RCC 7860 (cell line): ENCODE measurements around the gene BCORL1.

ENCODE experiments used
- DNase-seq: peaks from one replicate; pipeline ENCODE4 v3.0.0-alpha.2; 2015; ENCODE audit warnings: low spot score
- FAIRE-seq: peaks from 2 replicates; lab custom pipeline; 2012; peaks lifted over from hg19 to GRCh38; lab: Jason Lieb, UNC

BCORL1 gene

DNA sequence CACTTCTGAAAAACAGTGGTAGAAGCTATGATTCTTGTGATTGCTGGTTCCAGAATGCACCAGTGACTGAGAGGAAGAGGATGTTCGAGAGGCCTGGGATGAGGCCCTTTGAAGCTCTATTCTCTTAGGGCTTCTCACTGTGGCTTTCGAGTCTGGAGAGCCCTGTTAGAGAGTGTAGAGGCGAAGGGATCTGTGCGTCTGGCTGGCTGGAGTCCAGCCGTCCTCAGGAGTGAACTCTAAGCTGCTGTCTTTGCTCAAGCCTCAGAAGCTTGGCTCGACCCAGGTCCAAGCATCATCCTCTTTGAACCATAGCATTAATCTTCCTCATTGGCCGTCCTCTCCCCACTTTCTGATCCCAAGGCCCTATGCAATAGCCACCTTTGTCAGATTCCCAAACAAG, 76.2 kb downstream of the BCORL1 start:
- FAIRE-seq: no peak
- no peak for DNase-seq

DNA sequence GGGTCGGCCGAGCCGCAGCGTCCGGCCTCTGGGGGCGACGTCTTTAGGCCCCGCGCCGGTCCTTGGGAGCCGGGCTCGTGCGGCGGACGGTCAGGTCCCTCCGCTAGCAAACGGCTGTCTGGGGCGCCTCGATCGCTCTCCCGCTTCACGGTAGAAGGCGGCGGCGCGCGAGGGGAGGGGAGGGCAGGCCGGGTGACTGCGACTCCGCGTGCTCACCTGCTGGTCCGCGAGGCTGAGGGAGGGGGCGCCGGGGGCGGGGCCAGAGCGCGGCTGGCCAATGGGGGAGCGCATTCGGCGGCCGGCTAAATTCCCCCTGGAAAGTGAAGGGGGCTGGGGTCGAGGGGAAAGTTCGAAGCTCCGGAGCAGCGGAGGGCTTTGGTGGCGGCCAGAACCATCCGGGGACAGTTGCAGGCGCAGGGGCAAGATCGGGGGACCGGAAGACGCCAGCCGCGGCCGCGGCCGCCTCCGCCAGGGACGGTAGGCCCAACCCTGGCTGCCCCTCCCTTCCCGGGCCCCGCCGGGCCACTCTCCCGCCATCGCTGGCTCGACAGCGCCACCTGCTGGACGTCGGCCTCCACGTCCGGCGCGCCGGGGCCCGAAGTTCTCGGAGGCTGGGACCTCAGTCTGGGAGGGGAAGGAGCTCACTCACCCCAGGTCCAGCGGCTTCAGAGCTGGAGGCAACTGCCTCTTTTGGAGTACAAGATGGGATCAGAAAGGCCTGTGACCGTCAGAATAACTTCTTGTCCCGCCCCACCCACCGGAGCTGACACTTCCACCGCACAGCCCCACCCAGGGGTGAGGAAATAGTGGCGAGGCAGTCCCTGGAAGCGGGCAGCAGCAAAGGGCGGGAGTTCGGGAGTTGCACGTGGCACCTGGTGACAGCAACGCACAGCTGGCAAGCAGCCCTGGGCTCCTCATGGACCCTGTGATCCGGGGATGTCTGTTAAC, 78.0 kb downstream of the BCORL1 start:
- DNase-seq (peak; percentile 33), FAIRE-seq (no peak)

DNA sequence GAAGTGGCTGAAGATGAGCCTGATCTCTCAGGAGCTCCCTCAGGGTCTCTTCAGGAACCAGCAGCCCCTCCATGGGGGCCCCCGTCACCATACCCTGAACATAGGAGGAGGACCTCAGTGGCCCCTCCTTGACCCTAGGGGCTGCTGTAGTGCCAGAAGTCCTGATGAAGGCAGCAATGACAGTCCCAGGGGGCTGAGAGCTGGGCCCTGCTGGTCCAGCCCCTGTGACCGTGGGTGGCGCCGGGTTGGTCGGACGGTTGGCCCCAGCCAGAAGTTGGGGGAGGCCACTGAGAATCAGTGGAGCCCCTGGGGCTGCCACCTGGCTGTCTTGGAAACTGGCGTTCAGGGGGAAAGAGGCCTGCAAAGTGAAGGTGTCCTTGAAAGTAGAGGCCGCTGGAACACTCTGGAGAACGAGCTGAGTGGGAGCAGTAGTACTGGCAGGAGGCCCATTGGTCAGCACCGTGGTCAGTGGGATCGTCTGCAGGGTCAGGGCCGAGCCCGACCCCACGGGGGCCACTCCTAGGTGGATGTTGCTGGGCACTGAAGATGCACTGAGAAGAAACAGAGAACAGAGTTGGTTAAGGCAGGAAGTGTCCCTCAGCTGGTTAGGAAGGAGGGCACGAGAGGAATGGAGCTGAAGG, 84.7 kb downstream of the BCORL1 start:
- no peak for FAIRE-seq
- DNase-seq: no peak

DNA sequence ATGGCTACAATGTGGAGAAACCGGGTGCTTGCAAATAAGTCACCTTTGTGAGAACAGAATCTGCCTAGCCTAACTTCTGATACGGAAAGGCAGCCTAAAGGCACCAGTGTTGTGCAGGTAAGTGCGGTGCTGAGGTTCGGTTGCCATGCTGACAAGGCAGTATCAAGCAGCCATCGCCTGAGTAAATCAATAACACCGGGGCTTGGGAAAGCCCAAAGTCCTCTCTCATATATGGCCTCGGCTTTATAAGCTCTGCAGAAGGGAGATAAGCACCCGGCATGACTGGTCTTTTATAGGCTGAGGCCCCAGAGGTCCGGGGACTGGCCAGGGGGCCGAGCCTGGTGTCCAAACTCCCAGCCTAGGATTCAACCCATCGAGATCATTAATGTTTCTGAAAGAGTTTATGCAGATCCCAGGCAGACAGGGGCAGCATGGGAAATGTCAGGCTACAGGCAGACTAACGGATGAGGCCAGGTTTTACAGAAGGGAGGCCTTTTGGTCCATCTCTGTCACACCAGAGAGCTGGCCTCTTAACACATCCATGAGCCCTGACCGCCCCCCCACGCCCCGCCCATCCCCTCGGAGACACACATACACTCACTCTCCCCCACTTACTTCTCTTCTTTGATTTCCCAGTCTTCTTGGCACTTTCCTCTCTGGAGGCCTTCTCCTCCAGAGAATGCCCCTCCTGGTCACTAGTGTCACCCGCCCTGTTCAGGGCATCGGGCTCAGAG, 89.3 kb downstream of the BCORL1 start:
- no peak for FAIRE-seq
- DNase-seq: no peak

DNA sequence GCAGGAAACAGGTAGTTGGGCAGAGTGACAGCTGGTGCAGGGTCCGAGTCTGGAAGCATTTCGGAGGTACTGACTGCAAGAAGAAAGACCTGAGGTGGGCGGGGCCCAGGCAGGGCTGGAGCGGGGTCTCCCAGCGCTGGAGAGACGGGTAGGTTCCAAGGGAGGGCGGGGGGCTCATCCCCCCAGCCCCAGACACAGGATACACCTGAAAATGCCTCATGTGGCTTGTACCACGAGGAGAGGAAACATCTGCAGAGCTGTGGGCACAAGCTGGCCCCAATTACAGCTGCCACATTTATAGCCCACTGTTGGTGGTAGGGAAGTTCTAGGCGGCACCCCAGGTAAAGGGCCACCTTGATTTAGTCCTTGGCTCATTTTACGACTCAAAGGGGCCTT, 89.9 kb downstream of the BCORL1 start:
- FAIRE-seq: no peak
- no peak for DNase-seq

DNA sequence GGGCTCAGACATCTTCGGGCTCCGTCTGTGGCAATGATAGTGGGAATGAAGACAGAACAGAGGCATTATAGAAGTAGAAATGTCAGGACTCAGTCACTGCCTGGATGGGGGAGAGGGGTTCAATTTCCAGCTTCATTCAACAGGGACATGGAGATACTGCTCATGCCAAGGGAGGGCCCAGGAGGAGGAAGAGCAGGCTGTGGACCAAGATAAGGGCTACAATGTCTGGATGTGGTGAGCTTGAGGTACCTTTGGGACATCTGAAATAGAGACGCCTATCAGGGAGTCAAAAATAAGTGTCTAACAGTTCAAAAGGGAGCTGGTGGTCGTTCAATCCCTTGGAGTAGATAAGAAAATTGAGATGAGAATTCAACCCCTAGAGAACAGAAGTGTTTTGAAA, 93.3 kb downstream of the BCORL1 start:
- DNase-seq (no peak), FAIRE-seq (no peak)

DNA sequence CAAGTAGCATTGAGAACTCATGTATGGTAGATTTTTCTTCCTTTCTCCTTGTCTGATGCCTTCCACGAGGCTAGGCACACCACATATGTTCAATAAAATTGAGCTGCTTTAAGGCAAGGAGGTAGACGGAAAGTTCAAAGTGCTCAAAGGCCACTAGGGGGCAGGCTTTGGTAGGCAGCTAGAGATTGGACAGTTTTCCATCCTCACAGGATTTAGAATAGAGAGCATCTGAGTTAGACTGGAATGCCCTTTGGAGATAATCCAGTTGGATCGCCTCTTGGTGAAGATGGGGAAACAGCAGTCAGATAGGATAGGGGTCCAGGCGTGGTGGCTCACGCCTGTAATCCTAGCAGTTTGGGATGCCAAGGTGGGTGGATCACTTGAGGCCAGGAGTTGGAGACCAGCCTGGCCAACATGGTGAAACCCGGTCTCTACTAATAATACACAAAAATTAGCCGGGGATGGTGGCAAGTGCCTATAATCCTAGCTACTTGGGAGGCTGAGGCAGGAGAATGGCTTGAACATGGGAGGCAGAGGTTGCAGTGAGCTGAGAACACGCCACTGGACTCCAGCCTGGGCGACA, 97.5 kb downstream of the BCORL1 start:
- DNase-seq (peak; percentile 45), FAIRE-seq (no peak)

DNA sequence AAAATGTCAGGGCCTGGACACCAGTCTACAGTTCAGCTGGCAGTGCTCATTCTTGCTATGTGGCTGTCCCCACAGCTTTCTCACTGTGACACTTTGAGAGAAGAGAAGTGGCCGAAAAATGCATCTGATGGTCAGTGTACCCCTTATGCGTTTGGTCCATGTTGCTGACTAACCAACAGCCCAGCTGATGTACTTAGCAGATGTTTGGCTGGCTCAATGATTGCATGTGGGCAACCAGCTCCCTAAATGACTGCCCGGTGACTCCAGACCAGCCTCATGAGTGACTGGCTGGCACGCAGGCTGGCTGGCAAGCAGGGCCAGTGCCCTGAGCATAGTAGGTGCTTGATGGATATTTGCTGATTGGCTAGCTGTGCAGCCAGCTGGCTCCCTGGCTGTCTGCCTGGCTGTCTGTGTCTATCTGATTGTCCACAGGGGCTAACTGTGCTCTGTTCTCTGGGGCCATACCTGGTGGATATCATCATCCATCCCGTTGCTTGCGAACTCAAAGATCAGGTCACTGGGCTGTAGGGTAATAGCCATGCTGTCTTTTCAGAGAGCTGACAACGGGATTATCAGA, 98.4 kb downstream of the BCORL1 start:
- FAIRE-seq (no peak), DNase-seq (no peak)

DNA sequence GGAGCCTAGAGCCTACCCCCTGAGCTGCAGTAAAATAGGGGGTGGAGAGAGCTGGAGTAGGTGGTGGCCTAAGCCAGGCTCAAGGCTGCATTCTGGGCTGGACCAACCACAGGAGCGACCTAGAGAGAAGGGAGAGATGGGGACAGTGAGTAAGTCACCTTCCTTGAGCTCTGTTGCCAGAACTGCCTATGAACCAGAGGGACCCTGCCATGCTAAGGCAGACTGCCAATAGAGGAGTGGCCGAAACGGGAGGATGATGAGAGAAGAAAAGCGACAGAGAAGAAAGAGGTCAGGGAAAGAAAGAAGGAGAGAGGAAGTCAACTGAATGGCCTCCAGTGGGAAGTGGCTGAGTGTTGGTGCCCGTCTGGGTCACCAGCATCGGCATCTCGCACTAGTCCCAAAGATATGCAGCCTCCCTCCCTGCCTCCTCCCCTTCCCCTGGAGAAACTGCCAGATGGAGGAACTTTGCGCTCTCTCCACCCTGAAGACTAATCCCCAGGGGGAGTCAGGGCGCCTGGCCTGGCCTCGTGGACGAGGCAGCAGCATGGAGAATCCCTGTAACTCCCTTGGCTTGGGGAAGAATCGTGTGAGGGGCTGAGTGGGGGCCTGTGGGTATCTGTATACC, 99.1 kb downstream of the BCORL1 start:
- DNase-seq: no peak
- no peak for FAIRE-seq

DNA sequence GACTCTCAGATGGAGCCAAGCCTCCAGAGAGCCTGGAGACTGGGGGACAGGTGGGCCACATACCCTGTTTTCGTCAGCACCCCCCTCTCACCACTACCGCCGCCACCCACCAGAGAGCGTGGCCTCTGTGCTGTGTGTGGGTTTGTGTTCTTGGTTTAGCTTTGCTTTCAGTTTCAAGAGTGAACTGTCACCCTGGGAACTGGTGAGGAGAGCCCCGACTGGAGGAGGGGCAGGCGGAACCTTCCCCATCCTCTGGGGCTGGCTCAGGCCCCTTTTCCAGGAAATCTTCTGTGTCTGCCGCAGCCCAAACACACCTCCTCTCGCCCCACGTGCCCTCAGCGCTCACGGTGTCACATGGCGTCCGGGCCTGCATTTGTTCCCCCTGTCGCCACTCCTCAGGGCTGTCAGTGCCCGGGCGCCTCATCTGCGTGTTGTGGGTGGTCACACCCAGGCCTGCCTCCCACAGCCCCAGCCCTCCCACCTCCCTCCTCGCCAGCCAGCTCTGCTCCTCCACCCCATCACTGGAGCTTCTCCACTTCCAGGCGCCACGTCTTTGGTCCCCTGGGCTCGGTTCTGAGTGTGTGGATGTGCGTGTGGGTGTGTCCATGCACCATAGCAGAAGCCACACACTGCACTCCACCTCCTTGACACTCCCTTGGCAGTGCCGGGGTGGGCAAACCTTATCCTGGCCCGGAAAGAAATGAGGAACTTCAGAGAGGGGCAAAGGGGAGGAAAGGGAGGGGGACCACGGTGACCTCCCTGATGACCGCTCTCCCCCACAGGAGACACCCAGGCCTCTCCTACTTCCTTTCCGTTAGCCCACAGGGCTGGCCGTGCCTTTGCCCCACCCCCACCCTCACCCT, 100.0 kb downstream of the BCORL1 start:
- DNase-seq (no peak), FAIRE-seq (no peak)

DNA sequence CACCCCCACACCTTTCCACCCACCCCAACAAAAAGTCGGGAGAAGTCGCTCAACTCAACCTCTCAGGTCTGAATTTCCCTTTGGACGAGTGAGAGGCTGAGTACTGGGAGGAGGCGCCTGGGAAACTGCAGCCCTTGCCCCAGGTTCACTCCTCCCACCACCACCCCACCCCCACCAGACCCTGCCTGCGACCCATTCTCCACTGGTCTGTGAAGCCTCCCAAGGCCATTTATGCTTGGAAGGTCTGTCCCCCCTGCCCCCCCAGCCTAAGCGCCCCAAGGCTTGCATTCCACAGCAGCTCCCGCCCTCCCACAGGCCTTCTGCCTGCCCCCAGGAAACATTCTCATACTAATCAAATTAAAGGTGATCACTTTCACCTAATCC, 100.7 kb downstream of the BCORL1 start:
- DNase-seq: no peak
- FAIRE-seq: no peak

DNA sequence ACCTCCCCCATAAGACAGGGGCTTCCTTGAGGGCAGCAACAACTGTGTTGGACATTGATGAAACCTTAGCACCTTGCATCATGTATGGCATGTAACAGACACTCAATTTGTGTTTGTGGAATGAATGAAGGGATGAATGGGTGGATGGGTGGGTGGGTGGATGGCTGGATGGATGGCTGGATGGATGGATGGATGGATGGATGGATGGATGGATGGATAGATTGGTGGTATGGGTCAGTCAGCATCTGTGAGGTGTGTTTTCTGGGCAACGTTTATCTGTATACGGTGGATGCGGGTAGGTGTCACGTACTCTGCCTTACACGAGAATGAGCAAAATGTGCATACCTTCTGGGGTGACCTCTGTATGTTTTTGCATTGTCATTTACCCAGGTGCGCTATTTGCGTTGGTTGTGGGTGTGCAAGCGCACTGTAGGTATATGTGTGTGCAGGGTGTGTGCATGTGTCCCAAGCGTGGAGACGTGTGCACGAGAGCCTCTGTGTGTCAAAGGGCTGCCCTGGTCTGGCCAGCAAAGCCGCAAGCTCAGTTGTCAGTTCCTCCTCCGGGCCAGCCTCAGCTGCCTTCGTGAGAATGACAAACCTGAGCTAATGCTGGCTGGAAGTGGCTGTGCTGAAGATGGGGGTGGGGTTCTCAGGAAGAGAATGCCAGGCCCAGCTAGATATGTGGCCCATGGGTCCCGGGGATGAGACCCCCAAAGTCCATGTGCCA, 101.4 kb downstream of the BCORL1 start:
- no peak for FAIRE-seq
- DNase-seq: no peak

DNA sequence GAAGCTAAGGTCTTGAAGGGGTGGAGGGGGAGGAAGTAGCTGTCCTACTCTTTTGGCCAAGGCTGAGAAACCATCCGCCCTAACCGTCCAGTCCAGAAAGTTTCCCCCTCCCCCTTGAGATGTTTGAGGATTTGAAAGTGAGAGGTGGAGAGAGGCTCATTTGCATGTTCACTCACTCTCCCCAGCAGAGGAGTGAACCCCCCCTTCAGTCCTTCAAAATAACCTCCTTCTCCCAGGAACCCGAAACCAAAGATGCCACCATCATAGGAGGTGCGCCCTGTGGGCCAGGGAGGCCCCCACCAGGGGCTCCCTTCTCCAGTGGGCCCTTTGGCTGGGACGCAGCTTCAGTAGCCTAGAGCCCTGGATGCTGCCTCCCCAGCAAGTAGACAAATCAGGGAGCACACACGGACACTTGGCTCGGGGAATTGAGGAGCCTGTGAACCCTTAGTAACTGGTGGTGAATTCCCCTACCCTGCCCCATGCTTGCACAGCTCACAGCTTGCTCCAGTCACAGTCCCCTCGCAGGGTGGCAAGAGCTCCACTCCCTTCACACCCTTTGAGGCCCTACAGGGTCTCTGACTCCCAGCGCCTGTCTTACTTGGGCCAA, 102.3 kb downstream of the BCORL1 start:
- DNase-seq (no peak), FAIRE-seq (no peak)

DNA sequence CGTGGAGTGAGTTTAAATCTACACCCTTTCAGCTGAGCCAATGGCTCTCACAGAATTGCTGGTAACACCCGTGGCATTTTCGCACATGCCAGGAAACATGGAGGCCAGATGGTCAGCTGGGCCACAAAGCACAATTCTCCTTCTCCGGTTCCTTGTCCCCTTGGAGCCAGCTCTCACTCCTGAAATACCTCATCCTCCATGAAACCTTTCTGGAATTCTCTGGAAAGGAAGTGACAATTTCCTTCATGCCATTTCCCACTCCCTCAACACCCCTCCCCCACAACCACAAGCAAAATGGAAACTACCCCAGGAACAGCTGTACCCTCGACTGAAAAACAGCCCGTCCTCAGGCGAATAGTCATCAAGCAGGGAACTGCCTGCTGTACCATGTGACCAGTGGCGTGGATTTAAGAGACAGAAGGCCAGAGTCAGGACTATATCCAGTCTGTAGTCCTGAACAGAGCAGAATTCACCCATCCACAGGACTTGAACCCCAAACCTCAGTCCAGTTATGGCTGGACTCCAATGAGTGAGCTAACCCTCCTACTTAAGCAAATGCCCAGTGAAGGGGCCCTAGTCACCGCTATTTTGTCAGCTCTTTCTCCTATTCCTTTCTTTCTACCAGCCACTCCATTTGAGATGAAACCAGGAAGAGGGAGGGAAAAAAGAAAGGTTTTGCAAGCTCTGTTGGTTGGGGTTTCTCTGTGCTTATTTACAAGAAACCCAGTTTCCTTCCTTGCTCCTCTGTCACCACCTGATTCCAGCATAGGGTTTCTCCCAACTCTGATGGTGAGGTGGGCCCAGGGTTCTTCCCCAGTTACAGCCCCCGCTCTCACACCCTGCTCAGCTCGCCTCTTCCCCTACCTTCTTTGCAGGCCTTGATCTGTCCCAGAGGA, 103.4 kb downstream of the BCORL1 start:
- DNase-seq (no peak), FAIRE-seq (no peak)

DNA sequence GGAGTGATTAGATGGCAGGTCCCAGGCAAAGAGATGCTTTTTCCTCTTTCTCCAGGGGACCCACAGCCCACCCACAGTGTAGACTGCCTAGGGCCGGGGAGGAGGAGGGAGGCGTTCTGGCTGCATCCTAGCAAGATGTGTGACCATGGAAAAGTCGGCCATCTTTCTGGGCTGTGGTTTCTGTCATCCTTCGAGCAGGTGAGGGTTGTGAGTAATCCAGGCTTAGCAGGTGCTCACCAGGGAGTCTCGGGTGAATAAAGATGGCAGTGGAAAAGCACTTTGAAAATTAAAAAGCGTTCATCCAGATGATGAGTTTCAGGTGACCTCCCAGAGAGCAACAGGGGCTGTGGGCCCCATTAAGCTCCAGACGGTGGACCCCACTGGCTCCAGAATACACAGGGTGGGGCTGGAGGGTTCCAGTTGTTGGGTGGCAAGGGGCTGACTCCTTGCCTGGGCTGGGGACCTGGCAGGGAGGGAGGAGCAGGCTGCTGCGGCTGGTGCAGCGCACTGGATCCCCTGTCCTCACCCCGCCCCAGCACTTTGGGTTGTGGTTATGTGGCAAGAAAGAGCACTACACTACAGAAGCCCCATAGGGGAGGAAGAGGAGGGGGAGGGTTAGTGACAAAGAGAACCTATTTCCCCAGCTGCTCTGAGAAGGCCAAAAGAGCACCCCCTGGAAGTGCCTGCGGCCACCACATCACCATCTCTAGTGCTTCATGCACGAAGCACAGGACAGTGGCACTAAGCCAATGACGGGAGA, 104.2 kb downstream of the BCORL1 start:
- DNase-seq: no peak
- no peak for FAIRE-seq

DNA sequence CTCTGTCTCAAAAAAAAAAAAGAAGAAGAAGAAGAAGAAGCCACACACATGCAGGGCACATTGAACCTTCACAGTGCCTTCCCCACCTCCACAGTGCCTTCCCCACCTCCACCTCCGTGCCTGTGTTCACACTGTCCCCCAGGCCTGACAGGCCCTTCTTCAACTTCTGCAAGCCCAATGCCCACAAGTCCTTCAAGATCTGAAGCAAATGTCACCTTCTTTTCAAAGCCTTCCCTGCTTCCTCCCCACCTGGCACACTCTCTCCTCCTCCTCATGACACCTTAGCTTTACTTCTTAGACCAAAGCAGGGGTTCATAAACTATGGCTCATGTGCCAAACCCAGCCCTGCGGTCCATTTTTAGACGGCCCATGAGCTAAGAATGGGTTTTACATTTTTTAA, 107.9 kb downstream of the BCORL1 start:
- no peak for DNase-seq
- no peak for FAIRE-seq
